ENCODE results near the gene CYB5B.
A peak's percentile ranks its signal among the peaks of the same experiment; 100 is the strongest.

The CYB5B gene

DNA sequence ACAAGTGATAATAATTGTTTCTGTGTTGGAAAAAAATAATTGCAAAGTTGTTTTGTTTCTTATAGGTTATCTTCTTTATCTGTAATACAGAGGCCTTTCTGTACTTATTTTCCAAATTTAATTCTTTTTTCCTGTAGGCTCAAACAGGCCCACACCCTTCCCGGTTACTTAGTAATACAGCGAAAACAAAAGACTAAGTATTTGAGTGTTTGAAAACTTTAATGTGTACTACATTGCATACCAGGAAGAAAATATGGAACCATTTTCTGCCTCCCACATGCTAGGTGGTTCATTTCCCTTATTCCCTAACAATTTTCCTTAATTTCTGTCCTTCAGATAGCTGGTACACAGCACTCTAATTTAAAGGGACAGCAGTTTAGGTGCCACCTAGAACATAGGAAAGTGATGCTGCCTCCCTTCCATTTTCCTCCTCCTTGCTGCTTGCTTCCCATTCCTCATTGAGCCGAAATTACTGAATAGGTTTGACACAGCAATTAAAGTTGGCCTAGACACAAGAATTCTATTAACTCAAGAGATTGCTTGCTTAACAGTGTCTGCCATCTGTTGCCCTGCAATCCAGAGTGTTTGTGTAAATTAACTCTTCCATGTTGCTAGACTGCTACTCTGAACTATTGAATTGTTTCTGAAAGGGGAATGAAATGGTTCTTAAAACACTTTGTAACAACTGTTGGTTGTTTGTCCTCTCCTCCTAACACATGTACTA lies 24.2 kb downstream of the CYB5B start:
- DNase-seq = peak; percentile 53

DNA sequence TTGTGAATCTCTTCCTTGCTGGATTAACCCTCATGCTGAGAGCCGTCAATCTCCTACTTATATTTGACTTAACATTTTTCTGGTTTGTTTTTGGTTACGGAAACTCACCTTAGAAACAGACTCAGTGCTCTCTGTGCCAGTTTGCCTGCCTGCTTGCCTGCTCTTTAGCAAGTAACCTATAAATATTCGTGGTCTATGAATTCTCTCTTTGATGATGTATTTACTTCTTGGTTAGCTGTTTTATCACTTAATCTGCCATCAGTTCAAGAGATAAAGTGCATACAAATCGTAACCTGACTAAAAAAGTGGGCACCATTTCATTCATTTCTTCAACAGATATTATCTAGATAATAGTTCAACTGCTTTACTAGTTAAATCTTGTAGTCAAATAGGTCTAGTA lies 26.7 kb downstream of the CYB5B start:
- no peak for DNase-seq

GRCh38 chr16:69453936-69454335 lies 29.5 kb downstream of the CYB5B start:
- no peak for DNase-seq

GRCh38 chr16:69463876-69464275 lies 39.5 kb downstream of the CYB5B start:
- no peak for DNase-seq

GRCh38 chr16:69465083-69465721 lies 40.8 kb downstream of the CYB5B start:
- DNase-seq = peak; percentile 50

- no peak for DNase-seq
These were observed 41.5 kb downstream of the CYB5B start for GRCh38 chr16:69465881-69466280.

GRCh38 chr16:69466547-69466946 lies 42.1 kb downstream of the CYB5B start:
- DNase-seq = no peak

GRCh38 chr16:69467080-69467479 lies 42.7 kb downstream of the CYB5B start:
- no peak for DNase-seq

GRCh38 chr16:69467531-69468204 lies 43.2 kb downstream of the CYB5B start:
- DNase-seq = no peak

DNA sequence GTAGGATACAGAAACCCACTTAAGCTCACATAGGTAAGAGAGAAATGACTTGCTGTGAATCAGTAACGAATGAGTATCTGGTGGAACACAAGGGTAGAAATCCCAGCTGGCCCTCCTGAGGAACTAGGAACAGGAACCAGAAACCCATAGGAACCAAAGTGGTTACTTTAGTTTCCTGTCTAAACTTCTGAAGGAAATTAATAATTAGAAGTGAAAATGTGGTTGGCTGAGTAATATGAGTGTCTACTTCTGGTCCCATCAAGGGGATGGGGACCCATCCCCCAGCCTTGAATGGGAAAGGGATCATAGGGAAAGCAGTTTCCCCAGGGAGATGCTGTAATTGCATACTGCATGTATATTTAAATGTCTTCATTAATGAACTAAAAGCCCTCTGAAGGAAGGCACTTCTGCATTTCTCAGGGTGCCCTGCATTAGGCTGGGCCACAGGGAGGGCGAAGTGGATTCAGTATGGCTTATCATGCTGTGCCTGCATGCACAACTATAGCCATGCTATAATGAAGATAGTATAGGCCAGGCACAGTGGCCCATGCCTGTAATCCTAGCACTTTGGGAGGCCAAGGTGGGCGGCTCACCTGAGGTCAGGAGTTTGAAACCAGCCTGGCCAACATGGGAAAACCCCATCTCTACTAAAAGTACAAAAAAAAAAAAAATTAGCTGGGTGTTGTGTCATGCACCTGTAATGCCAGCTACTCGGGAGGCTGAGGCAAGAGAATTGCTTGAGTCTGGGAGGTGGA lies 45.6 kb downstream of the CYB5B start:
- no peak for DNase-seq

DNA sequence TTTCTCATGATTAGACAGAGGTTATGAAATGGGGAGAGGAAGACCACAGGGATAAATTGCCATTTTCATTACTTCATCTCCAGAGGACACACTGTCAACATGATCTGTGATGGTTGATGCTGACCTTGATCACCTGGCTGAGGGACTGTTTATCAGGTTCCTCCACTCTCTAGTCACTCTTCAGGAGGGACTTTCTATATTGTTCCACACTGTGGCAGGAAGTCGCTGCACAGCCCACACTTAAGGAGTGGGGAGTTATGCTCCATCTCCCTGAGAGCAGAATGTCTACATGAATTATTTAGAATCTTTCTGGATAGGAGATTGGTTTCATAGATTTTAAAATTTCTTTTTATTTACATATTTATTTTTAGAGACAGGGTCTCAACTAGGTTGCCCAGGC lies 46.7 kb downstream of the CYB5B start:
- no peak for DNase-seq

DNA sequence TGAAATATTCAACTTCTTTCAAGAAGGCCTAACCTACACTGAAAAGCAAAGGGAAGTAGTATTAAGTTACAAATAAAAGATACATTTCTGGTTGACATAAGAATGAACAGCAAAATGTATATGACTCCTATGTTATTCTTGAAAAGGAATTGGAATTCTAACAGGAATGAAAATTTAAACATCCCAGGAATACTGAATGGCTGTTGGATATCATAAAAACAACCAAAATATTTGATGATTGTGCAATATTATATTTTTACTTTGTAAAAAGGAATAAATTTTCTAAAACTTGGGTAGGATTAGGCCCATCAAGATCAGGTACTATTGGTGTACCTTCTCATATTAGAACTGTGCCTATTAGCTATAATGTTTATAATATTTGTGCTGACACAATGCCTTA lies 50.0 kb downstream of the CYB5B start:
- peak; percentile 30 for DNase-seq

GRCh38 chr16:69476920-69477443 lies 52.6 kb downstream of the CYB5B start:
- peak; percentile 96 for DNase-seq

GRCh38 chr16:69477546-69477945 lies 53.1 kb downstream of the CYB5B start:
- DNase-seq = no peak

GRCh38 chr16:69478685-69479084 lies 54.3 kb downstream of the CYB5B start:
- DNase-seq = no peak

GRCh38 chr16:69479775-69480174 lies 55.4 kb downstream of the CYB5B start:
- DNase-seq = no peak

DNA sequence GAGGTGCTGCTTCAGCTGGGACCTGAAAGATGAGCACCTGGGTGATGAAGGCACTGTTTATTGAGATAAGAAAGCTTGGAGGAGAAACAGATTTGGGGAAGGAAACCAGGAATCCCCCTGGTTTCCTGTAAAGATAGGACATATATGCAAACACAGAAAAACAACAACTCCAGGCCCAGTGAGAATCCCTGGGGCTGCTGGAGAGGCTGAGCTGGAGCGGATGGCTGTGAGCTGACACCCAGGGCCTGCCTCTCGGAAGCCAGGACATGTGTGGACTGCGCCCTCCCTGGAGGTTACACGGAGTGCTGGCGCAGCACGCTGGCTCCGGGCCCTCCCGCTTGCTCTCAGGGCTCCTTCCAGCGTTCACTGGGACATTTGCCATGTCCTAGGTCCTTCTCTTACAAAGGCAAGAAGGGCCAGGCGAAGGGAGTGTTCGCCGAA lies 57.5 kb downstream of the CYB5B start:
- DNase-seq = no peak

DNA sequence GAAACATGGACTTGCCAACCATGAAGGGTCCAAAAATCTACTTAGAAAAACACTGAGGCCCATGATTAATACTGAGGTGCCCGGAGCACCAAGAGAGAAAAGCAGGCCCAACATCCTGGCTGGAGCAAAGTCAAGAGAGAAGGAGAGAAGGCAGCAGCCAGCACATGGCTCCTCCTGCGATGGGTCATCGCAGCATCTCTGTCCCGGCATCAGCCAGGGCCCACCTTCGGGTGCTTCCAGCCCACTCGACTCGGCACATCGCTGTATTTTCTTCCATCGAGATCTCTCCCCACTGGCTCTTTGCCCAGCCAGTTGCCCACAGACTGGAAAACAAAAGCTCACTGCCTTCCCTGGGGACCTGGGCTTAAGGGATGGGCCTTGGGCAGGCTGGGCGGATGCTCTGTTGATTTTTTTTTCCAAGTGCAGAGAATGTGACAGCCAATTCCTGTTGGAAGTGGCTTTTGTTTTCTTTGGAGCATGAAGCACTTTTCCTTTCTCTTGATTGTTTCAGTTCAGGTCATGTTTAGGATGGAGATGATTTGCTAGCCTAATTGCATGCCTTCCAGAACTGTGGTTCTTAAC lies 58.1 kb downstream of the CYB5B start:
- peak; percentile 68 for DNase-seq

DNA sequence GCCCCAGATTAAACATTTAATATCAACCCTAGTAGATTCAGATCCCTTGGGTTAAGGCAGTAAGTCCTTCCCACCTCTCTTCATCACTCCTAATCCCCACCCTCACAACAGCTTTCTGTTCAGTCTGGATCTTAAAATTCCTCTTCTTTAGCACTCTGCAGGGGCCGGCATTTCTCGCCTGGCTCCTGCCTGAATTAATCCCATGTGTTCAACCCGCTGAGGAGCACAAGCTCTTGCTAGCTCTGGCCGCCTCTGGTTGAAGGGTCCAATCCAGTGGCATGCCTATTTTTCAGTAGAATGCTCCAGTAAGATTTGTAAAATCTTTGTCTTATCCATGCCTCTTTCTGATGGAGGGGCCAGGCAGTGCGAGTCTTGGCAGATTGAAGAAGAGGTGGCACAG lies 59.2 kb downstream of the CYB5B start:
- peak; percentile 45 for DNase-seq

DNA sequence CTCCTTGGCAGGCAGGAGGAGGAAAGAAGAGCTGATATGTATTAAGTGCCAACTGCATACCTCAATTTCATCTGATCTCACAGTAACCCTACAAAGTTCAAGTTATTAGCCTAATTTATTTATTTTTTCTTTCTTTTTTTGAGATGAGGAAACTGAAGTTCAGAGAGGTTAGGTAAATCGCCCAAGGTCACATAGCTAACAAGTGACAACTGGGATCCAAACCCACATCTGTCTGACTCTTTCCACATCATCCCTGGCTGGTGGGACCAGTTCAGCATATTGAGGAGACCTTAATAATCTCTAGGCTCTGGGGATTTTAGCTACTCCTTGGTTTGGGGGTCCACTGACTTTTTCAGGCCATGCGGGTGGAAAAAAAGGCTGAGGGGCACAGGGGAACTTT lies 60.9 kb downstream of the CYB5B start:
- DNase-seq = no peak

GRCh38 chr16:69485816-69486215 lies 61.4 kb downstream of the CYB5B start:
- DNase-seq = no peak

DNA sequence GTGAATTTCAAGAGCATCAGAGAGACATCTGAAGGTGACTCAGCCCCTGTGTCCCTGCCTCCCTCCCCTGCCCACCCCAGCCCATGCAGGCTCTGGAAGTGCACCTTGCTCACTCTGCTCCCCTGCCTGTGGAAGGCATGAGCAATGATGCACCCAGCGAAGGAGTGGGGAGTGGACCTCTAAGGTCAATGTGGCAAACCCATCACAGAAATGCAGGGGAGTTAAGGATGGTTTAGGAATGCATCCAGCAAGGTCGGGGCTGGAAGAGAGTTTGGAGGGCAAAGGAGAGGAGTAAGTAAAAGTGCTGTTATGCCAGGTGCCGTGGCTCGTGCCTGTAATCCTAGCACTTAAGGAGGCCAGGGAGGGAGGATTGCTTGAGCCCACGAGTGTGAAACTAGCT lies 61.9 kb downstream of the CYB5B start:
- no peak for DNase-seq

GRCh38 chr16:69486724-69487123 lies 62.3 kb downstream of the CYB5B start:
- no peak for DNase-seq
